HG02981 (cell line): ENCODE data around the gene EPB41L4B.
A peak's percentile ranks its signal among the peaks of the same experiment; 100 is the strongest.
"Not testable (repeated sequence)": the region's sequence is repeated elsewhere in the genome, so short reads cannot be mapped to it uniquely, and the experiment has no call there.

Experiments
- ATAC-seq: cut with Tn5 transposase; IDR thresholded peaks from one replicate; pipeline ENCODE4 v1.9.1; 2021; ENCODE audit warnings: mild to moderate bottlenecking, moderate library complexity; ENCODE audit not compliant: unreplicated experiment

The EPB41L4B gene

DNA sequence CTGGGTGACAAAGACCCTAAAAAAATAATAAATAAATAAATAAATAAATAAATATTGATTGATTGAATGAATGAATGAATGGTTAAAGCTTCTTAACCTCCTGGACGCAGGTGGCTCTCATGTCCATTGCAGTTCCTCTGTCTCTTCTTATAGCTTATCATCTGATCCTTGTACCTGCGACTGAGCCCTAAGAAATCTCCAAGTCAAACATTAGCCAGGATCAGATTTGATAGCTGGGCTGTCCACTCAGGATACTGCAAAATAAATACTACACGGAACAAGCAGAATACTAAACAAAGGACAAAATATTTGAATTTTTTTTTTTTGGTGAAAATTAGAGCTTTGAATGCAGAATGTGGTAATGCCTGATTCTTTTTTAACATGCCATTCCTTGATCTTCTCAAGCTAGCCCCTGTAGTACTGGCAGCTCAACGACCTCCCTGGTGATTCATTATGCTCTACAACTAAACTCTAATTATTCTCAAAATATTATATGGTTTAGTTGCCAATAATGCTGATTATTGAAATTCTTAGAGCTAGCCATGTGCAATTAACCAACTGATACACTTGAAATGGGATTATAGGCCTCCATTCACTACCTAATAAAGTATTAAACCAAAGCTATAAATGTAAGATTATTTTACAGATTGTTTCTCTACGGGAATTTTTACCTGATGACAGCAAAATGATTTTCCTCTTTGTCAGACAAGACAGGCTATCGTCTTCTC, 191.2 kb downstream of the EPB41L4B start:
- no peak for ATAC-seq

GRCh38 chr9:109126671-109127070, 194.2 kb downstream of the EPB41L4B start:
- not testable (repeated sequence) for ATAC-seq

- no peak for ATAC-seq
These were observed 196.7 kb downstream of the EPB41L4B start for GRCh38 chr9:109124121-109124520.

DNA sequence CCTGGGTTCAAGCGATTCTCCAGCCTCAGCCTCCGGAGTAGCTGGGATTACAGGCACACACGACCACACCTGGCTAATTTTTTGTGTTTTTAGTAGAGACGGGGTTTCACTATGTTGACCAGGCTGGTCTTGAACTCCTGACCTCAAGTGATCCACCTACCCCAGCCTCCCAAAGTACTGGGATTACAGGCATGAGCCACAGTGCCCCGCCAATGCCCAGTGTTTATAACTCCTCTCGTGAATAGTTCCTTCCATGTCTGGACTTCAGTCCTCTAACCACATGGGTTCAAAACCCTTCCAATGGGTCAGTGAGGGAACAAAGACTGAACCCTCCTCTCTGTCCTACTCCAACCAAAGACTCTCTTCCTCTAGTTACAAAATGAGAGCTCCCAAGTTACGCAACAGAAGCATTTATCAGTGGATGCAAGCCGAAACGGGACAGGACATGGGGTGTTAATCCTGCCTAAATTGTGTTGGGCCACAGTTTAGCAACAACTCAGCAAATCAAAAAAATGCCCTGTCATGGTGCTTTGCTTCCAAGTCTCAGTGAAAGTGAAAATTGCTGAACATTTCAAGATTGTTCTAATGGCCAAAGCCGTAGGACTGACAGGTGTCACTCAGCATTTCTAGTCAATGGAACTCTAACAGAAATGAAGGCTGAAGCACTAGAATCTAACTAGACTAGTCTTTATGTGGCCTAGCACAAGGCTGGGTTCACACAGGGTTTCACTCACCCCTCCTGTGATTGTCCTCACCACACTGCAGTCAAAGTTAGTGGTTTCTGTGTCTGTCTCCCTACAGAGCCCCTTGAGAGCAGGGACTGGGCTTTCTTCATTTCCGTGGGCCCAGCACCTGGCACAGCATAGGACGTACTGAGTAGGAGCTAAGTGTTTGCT, 197.9 kb downstream of the EPB41L4B start:
- peak; percentile 16 for ATAC-seq
